ENCODE measurements around the gene TEK.

DNA sequence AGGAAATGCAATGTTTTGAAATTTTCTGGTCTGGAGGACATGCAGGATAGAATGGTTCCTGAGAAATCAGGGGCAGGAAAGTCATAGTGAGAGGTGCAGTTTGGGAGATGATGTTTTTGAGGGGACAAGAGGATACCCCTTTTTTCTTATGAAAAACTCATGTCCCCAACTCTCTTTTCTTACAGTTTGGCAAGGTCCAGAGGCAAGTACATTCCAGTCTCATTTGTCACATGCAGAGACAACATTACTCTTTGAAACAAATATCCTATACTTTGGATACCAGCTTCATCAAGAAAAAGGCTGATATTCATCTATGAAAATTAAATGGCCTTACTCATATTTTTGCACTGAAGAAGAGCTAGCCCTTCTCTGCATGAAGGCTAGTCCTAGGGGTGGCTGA lies 139.7 kb downstream of the TEK start:
- TF ChIP-seq POLR2AphosphoS5 (IDR thresholded peaks at IDR 0.05; ENCODE audit: low read depth, low read length) (no peak), TAF1 (IDR thresholded peaks at IDR 0.05; ENCODE audit: borderline replicate concordance, insufficient read depth, low read length) (no peak), FOXP2 (optimal IDR thresholded peaks at IDR 0.05; ENCODE audit: borderline replicate concordance, extremely low read depth, extremely low read length, insufficient read depth) (no peak)
